GM19395 (cell line): ENCODE data around the gene PLSCR5.

Source experiments
- ATAC-seq: cut with Tn5 transposase; IDR thresholded peaks from one replicate; pipeline ENCODE4 v1.9.1; 2021; ENCODE audit warnings: mild to moderate bottlenecking, moderate library complexity; ENCODE audit not compliant: unreplicated experiment

PLSCR5 gene

GRCh38 chr3:146589899-146590508 is 15.1 kb downstream of the PLSCR5 start:
- peak; percentile 62 for ATAC-seq

DNA sequence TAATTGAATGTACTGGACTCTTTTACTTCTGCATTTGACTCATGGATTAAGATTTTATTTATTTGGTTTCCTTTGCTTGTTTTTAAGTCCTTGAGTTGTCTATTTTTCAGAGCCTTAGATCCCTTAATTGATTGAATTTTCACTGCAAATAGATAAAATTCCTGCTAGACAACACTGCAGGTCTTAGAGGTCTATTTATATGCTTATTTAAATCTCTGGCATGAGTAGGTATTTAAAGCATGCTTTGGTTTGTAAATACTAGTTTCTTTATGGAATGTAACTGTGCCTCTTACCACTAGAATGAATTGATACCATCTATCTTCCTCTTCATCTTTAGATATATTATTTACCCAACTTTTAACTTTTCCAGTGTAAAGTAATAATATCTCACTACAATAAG is 20.0 kb downstream of the PLSCR5 start:
- ATAC-seq: no peak

DNA sequence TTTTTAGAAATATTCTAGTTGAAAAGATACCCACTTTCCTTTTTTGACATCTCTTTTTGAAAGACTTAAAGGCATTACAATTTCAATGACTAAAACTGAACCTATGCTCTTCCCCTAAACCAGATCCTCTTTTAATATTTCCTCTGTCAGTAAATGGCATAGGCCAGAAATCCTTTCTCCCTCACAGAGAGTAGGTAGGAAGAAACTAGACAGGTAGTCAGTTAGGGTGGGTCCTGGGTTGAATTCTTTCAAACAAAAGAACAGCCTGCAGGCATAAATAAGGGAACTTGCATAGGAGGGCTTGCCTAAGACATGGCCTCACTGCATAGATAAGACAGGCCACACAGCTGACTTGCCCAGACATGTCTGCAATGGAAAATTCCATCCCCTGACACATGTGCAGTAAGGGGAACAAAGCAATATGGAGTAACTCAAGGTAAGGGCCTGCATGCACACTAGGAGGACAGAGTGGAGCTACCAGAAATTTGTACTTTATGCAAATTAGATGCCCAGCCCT is 23.1 kb downstream of the PLSCR5 start:
- ATAC-seq: no peak

- ATAC-seq: no peak
These were observed 24.0 kb downstream of the PLSCR5 start for GRCh38 chr3:146581080-146581601.

- ATAC-seq: peak; percentile 58
These were observed 27.5 kb downstream of the PLSCR5 start for GRCh38 chr3:146577662-146578061.

- no peak for ATAC-seq
These were observed 29.5 kb downstream of the PLSCR5 start for GRCh38 chr3:146575636-146576035.

DNA sequence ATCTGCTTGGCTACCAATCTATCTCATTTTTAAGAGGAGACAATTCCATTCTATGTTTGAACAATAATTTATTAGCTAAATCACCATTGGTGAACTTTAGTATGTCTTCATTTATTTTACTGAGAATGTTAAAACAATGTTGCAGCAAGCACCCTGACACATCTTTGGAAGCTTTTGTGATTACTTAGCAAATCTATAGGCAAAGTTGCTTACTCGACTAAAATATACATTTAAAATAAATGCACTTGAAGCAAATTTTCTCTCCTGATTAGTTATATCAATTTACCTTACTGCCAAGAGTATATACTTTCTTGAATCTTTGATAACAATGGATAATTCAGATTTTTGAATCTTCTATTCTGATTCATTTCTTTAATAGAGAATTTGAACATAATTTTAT is 31.0 kb downstream of the PLSCR5 start:
- ATAC-seq: no peak

DNA sequence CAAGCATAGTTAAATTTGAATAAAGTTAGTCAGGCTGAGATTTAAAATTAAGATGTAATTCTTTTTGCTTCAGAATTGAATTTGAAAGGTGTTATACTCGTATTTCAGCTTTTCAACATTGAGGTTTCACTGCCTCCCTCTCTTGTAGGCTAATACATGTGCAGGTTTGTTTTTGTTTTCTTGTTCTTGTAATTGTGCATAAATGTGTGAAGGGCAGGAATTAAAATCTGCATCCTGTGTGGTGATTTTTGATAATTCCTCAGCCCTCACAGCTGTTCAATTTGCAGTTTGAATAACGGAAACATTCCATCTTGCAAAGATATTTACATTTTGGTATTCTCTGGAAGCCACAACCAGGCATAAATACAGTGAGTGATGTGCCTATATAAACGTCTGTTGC is 35.8 kb downstream of the PLSCR5 start:
- no peak for ATAC-seq

DNA sequence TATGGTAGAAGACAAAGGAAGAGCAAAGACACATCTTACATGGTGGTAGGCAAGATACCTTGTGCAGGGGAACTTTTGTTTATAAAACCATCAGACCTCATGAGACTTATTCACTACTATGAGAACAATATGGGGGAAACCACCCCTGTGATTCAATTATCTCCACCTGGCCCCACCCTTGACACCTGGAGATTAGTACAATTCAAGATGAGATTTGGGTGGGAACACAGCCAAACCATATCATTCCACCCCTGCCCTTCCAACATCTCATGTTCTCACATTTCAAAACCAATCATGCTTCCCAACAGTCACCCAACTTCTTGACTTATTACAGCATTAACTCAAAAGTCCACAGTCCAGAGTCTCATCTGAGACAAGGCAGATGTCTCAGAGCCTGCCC is 39.0 kb downstream of the PLSCR5 start:
- no peak for ATAC-seq

GRCh38 chr3:146561879-146562278 is 43.3 kb downstream of the PLSCR5 start:
- ATAC-seq: no peak

DNA sequence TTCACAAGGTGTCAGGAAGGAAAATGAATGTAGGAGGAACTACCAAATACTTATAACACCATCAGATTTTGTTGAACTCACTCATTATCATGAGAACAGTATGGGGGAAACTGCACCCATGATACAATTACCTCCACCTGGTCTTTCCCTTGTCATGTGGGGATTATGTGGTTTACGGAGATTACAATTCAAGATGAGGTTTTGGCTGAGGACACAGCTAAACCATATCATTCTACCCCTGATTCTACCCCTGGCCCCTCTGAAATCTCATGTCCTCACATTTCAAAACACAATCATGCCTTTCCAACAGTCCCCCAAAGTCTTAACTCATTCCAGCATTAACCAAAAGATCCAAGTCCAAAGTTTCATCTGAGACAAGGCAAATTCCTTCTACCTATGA is 43.7 kb downstream of the PLSCR5 start:
- no peak for ATAC-seq

DNA sequence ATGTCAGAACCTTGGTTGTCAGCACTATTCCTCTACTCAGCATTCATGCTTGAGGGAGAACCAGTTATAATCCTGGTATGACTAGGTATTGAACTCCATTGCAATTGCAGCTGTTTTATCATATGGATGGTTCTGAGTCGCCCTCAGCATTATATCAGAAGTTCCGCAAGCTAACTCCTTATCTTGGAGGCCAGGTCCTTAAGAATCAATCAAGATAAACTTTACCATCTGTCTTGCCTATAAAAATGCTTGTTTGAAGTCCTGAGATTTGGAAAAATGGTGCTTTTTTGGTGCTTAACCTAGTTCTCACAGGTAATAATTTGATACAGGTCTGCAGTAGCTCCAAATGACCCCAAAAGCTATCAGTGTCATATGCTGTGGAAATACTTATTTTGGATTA is 44.5 kb downstream of the PLSCR5 start:
- no peak for ATAC-seq

DNA sequence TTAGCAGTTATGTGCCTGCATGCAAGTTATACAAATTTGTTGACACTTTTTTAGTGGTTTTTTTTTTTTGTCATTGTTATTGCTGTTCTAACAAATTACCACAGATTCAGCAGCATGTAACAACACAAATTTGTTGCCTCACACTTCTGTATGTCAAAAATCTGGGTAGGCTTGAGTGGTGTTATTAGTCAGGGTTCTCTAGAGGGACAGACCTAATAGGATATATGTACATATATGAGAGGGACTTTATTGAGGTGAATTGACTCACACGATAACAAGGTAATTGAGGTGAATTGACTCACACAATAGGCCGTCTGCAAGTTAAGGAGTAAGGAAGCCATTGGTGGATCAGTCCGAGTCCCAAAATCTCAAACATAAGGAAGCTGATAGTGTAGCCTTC is 45.8 kb downstream of the PLSCR5 start:
- no peak for ATAC-seq

DNA sequence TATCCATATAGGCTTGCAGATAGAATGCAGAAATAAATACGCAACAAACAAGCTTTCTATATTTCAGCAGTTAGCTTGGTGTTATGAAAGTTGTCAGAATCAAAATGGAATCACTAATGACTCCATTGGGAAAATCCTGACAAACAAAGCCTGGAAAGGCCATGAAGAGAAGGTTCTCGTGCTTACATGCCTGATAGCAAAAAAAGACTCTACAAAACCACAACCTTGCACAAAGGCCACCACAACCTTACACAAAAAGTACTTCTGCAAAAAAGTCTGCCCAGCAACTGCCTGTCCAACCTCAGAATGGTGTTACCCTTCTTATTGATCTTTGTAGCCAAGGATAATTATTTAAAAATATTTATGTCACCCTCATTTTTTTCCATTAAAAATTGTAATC is 46.4 kb downstream of the PLSCR5 start:
- no peak for ATAC-seq

GRCh38 chr3:146557745-146558144 is 47.4 kb downstream of the PLSCR5 start:
- ATAC-seq: no peak

DNA sequence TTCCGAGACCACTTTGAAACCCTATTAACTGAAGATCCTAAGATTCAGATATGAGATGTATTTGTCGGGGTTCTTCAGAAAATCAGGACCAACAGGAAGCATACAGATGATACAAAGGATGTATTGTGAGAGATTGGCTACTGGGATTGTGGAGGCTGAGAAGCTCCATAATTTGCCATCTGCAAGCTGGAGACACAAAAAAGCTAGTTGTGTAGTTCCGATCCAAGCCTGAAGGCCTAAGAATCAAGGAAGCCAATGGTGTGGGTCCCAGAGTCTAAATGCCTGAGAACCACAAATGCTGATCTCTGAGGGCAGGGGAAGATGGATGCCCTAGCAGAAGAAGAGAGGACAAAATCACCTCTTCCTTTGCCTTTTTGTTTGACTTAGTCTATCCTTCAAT is 49.8 kb downstream of the PLSCR5 start:
- ATAC-seq: no peak

- ATAC-seq: no peak
These were observed 50.9 kb downstream of the PLSCR5 start for GRCh38 chr3:146554151-146554760.

DNA sequence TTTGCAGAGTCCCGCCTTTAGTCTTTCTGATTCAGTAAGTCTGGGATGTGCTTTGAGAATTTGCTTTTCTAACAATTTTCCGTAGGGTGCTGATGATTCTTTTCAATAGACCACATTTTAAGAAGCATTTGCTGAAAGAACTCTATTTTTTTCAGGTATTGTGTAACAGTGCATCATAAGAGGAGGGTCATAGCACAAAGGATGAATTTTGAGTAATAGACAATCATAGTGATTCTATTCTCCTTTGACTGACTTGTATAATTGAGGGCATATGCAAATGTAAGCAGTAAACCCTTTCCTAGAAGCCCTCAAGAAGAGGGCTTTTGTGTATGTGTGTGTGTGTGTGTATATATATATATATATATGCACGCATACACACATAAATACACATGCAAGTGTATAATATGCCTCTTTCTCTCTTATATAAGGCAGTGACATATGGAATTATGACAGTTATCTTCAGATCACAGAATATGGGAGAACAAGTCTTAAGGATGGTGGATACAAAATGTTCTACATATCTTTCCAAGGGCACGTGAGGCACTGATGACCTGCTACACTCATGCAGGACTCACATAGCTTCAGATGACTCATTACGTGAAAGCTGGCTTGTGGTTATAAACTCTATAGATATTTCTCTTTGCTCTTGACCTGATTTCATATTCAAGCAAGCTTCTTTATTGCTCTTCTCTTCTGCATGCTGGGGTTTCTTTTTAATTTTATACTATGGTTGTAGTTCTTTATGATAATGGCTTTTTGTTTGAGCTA is 54.2 kb downstream of the PLSCR5 start:
- peak; percentile 89 for ATAC-seq

GRCh38 chr3:146550070-146550615 is 55.0 kb downstream of the PLSCR5 start:
- ATAC-seq: no peak

GRCh38 chr3:146547235-146547835 is 57.8 kb downstream of the PLSCR5 start:
- ATAC-seq: no peak

- no peak for ATAC-seq
These were observed 58.7 kb downstream of the PLSCR5 start for GRCh38 chr3:146546366-146546965.
